ENCODE measurements around the gene EBI3. TPM values are rescaled to one million over a fixed set of nuclear protein-coding genes. Genes with fewer than 3 reads are reported as not detected.
"Not testable (repeated sequence)": the region's sequence is repeated elsewhere in the genome, so short reads cannot be mapped to it uniquely, and the experiment has no call there.

EBI3 gene
- polyA plus RNA-seq, 6 donors from 2014 or later, result 1.0 to 7.3 (median 3.6) TPM

DNA sequence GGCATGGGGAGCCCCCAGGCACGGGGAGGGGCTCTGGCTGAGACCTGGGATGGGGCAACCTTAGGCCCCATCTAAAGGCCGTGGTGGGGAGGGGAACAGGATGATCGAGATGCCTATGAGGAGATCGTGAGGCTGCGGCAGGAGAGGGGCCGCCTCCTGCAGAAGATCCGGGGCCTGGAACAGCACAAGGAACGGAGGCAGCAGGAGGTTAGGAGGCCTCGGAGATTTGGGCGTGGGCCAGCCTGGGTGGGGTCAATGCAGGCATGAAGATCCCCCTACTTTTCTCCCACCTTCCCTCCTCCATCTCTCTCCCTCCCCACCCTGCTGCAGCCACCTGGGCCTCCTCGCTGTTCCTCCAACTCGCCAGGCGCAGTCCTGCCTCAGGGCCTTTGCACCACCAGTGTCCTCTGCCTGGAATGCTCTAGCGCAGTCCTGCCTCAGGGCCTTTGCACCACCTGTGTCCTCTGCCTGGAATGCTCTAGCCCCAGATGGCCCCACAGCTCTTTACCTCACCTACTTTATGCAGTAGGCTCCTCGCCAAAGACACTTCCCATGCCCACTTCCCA lies 19.1 kb upstream of the EBI3 start:
- DNase-seq, result no peak
- no peak overlapping the region for H3K27ac Mint-ChIP-seq
- no peak overlapping the region for H3K4me3 Mint-ChIP-seq
- H3K9me3 Mint-ChIP-seq, result no peaks in the 10 kb centered on the region
- no peaks in the 10 kb centered on the region for H3K4me1 Mint-ChIP-seq
- H3K27me3 Mint-ChIP-seq, result peaks cover 0 to 12% (median 9%) of the 10 kb centered on the region in 3 donors
- ATAC-seq (ENCODE audit: low read depth in 2 of 2), result no peak
- H3K36me3 Mint-ChIP-seq, result no peaks in the 10 kb centered on the region

DNA sequence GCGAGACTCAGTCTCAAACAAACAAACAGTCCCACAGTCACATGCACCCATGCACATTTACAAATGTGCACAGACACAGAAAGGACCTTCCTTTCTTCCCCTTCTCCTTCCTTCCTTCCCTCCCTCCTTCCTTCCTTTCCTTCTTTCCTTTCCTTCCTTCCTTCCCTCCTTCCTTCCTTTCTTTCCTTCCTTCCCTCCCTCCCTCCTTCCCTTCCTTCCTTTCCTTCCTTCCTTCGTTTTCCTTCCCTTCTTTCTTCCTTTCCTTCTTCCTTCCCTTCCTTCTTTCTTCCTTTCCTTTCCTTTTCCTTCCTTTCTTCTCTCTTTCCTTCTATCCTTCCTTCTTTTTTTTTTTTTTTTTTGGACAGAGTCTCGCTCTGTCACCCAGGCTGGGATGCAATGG lies 16.2 kb upstream of the EBI3 start:
- Mint-ChIP-seq H3K36me3 (no peaks in the 10 kb centered on the region), H3K4me1 (no peaks in the 10 kb centered on the region), H3K4me3 (no peak overlapping the region), H3K27me3 (peaks cover 0 to 12% (median 9%) of the 10 kb centered on the region in 3 donors), H3K9me3 (no peaks in the 10 kb centered on the region), H3K27ac (peak overlapping the region in 1 of 6 donors; percentile 54)
- DNase-seq (no peak), ATAC-seq (ENCODE audit: low read depth in 2 of 2) (no peak)

DNA sequence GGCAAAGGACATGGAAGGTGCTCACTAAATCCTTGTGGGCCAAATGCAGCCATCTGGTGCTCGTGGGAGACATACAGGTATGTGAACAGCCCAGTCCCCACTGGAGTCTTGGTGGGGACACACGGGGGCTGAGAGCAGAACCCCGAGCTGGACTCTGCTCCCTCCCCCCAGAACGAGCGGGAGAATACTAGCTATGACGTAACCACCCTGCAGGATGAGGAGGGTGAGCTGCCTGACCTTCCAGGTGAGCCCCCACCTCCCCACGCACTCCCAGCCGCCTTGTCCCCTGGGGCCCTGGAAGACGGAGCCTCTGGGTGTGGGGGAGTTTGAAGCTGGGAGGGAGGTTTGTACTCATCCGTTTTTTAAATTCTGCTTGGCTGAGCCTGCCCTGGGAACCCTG lies 13.5 kb upstream of the EBI3 start:
- no peak for DNase-seq
- no peak for ATAC-seq (ENCODE audit: low read depth in 2 of 2)
- no peak overlapping the region for H3K4me3 Mint-ChIP-seq
- H3K36me3 Mint-ChIP-seq, result no peaks in the 10 kb centered on the region
- no peaks in the 10 kb centered on the region for H3K4me1 Mint-ChIP-seq
- peaks cover 0 to 6% (median 4%) of the 10 kb centered on the region in 3 donors for H3K27me3 Mint-ChIP-seq
- no peak overlapping the region for H3K27ac Mint-ChIP-seq
- H3K9me3 Mint-ChIP-seq, result no peaks in the 10 kb centered on the region

DNA sequence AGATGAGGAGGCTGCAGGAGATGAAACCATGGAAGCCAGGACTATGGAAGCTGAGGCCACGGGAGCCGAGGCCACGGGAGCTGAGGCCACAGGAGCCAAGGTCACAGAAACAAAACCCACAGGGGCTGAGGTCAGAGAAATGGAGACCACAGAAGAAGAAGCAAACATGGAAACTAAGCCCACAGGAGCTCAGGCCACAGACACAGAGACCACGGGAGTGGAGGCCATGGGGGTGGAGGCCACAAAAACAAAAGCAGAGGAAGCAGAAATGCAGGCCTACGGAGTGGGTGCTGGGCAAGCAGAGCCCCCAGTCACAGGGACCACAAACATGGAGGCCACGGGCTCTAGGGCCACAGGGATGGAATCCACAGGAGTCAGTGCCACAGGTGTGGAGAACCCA lies 12.5 kb upstream of the EBI3 start:
- H3K27ac Mint-ChIP-seq, result no peak overlapping the region
- DNase-seq (no peak), ATAC-seq (ENCODE audit: low read depth in 2 of 2) (no peak)
- no peaks in the 10 kb centered on the region for H3K4me1 Mint-ChIP-seq
- H3K9me3 Mint-ChIP-seq, result no peaks in the 10 kb centered on the region
- peak overlapping the region in 1 of 8 donors; percentile 78 for H3K4me3 Mint-ChIP-seq
- H3K27me3 Mint-ChIP-seq, result peaks cover 0 to 6% (median 4%) of the 10 kb centered on the region in 3 donors
- no peaks in the 10 kb centered on the region for H3K36me3 Mint-ChIP-seq

DNA sequence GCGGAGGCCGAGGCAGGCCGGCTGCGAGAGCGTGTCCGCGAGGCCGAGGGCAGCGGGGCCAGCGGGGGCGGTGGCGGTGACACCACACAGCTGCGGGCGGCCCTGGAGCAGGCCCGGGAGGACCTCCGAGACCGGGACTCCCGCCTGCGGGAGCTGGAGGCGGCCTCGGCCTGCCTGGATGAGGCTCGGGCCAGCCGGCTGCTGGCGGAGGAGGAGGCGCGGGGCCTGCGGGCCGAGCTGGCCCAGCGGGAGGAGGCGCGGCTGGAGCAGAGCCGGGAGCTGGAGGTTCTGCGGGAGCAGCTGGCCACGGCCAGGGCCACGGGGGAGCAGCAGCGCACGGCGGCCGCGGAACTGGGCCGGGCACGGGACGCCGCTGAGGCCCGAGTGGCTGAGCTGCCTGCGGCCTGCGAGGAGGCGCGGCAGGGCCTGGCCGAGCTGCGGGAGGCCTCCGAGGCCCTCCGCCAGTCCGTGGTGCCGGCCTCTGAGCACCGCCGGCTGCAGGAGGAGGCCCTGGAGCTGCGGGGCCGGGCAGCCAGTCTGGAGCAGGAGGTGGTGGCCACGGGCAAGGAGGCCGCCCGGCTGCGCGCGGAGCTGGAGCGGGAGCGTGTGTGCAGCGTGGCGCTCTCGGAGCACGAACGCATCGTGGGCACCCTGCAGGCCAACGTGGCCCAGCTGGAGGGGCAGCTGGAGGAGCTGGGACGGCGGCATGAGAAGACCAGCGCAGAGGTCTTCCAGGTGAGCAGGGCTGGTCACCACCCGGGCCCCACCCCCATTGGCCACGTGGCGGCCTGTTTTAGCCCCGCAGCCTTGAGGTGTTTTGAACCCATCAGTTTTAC lies 11.7 kb upstream of the EBI3 start:
- H3K4me3 Mint-ChIP-seq, result no peak overlapping the region
- no peak for ATAC-seq (ENCODE audit: low read depth in 2 of 2)
- no peaks in the 10 kb centered on the region for H3K4me1 Mint-ChIP-seq
- H3K27me3 Mint-ChIP-seq, result no peaks in the 10 kb centered on the region
- H3K36me3 Mint-ChIP-seq, result no peaks in the 10 kb centered on the region
- DNase-seq, result no peak
- H3K9me3 Mint-ChIP-seq, result no peaks in the 10 kb centered on the region
- no peak overlapping the region for H3K27ac Mint-ChIP-seq

DNA sequence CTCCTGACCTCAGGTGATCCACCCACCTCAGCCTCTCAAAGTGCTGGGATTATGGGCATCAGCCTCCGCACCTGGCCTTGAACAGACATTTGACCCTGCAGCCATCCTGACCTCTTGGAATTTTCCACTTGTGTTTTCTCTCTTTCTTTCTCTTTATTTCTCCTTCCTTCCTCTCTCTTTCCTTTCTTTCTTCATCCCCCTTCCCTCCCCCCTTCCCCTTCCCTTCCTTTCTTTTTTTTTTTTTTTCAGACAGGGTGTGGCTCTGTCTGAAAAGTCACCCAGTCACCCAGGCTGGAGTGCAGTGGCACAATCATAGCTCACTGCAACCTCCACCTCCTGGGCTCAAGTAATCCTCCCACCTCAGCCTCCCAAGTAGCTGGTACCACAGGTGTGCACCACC lies 10.8 kb upstream of the EBI3 start:
- not testable (repeated sequence) for ATAC-seq (ENCODE audit: low read depth in 2 of 2)

DNA sequence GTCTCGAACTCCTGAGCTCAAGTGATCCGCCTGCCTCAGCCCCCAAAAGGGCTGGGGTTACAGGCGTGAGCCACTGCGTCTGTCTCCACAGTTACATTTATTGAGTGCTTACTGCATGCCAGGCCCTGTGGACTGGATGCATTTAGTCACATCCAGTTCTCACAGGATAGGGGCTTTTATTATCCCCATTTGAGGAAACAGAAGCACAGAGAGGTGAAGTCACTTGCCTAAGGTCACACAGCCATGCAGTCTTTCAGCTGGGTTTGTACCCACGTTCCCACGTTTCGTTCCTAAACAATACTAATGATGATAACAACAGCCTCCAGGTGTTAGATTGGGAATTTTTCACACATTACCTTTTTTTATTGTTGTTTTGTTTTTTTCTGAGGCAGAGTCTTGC lies 9.1 kb upstream of the EBI3 start:
- ATAC-seq (ENCODE audit: low read depth in 2 of 2) (no peak), DNase-seq (no peak)
- Mint-ChIP-seq H3K27ac (no peak overlapping the region), H3K36me3 (no peaks in the 10 kb centered on the region), H3K9me3 (no peaks in the 10 kb centered on the region), H3K4me1 (no peaks in the 10 kb centered on the region), H3K4me3 (no peak overlapping the region), H3K27me3 (no peaks in the 10 kb centered on the region)

More for the DNA sequence above, 10.8 kb upstream of the EBI3 start:
- H3K27ac Mint-ChIP-seq, H3K9me3 Mint-ChIP-seq, H3K36me3 Mint-ChIP-seq, H3K4me1 Mint-ChIP-seq, H3K27me3 Mint-ChIP-seq, H3K4me3 Mint-ChIP-seq, DNase-seq: not testable (repeated sequence)

DNA sequence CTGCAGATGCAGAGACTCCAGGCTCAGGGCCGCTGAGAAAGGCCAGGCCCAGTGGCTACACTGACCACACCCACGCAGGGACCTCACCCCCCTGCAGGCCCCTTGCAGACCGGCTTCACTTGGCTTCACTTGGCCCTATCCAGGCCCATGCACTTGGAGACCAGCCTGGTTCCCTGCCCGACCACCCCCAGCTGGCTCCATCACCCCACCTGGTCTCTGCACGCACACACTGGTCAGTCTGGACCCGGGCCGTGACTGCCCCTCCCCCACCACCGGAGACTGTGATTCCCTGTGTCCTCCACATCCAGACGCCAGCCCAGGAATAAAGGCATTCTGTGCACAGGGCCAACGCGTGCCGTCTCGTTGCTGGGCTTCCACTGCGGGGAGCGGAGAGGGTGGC lies 4.9 kb upstream of the EBI3 start:
- Mint-ChIP-seq H3K36me3 (no peaks in the 10 kb centered on the region), H3K4me1 (no peaks in the 10 kb centered on the region), H3K27ac (peak overlapping the region in 1 of 6 donors; percentile 56), H3K9me3 (no peaks in the 10 kb centered on the region), H3K27me3 (peaks cover 0 to 6% (median 0%) of the 10 kb centered on the region in 3 donors), H3K4me3 (no peak overlapping the region)
- ATAC-seq (ENCODE audit: low read depth in 2 of 2), result no peak
- no peak for DNase-seq

DNA sequence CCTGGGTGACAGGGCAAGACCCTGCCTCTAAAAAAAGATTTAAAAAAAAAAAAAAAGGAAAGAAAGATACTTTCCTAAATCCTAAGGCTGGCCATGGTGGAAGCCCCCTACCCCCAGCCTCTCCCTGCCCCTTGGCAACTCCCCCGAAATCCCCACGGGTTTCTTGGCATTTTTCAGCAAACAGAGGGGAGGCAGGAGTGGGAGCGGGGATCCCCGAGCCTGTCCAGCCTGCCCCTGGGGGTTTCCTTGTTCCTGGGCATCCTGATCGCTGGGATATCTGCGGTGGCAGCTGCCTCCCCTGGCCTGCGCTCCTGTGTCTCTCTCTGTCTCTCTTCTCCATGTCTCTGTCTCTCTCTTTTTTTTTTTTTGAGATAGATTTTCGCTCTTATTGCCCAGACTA lies 3.4 kb upstream of the EBI3 start:
- Mint-ChIP-seq H3K27ac (peak overlapping the region in 1 of 6 donors; percentile 78), H3K4me1 (no peaks in the 10 kb centered on the region), H3K27me3 (peaks cover 0 to 6% (median 0%) of the 10 kb centered on the region in 3 donors), H3K9me3 (no peaks in the 10 kb centered on the region), H3K36me3 (no peaks in the 10 kb centered on the region), H3K4me3 (no peak overlapping the region)
- no peak for DNase-seq
- ATAC-seq (ENCODE audit: low read depth in 2 of 2), result no peak

DNA sequence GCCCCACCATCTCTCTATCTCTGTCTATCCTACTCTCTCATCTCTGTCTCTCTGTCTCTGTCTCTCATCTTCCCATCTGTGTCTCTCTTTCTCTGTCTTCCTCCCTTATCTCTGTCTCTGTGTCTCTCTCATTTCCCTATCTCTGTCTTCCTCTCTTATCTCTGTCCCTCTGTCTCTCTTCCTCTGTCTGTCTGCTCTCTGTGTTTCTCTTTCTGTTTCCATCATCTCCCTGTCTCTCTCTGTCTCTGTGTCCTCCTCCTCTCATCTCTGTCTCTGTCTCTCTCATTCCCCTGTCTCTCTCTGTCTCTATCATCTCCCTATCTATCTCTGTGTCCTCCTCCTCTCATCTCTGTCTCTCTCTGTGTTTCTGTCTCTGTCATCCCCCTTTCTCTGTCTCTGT lies 1.6 kb upstream of the EBI3 start:
- DNase-seq (no peak), ATAC-seq (ENCODE audit: low read depth in 2 of 2) (no peak)
- H3K27ac Mint-ChIP-seq, result no peak overlapping the region
- H3K36me3 Mint-ChIP-seq, result no peaks in the 10 kb centered on the region
- peaks cover 0 to 6% (median 0%) of the 10 kb centered on the region in 3 donors for H3K27me3 Mint-ChIP-seq
- no peaks in the 10 kb centered on the region for H3K4me1 Mint-ChIP-seq
- H3K4me3 Mint-ChIP-seq, result no peak overlapping the region
- H3K9me3 Mint-ChIP-seq, result no peaks in the 10 kb centered on the region

DNA sequence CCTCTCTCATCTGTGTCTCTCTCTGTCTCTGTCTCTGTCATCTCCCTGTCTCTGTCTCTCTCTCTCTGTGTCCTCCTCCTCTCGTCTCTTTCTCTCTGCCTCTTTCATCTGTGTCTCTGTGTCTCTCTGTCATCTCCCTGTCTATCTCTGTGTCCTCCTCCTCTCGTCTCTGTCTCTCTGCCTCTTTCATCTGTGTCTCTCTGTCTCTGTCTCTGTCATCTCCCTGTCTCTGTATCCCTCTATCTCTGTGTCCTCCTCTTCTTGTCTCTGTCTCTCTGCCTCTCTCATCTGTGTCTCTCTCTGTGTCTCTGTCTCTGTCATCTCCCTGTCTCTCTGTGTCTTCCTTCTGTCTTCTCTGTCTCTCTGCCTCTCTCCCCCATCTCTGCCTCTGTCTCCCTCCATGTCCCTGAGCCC lies 551 bp upstream of the EBI3 start:
- no peak overlapping the region for H3K27ac Mint-ChIP-seq
- H3K27me3 Mint-ChIP-seq, result peaks cover 0 to 6% (median 0%) of the 10 kb centered on the region in 3 donors
- H3K36me3 Mint-ChIP-seq, result no peaks in the 10 kb centered on the region
- no peak overlapping the region for H3K4me3 Mint-ChIP-seq
- DNase-seq (no peak), ATAC-seq (ENCODE audit: low read depth in 2 of 2) (no peak)
- no peaks in the 10 kb centered on the region for H3K9me3 Mint-ChIP-seq
- peaks cover 2 to 6% (median 5%) of the 10 kb centered on the region in 3 donors for H3K4me1 Mint-ChIP-seq

DNA sequence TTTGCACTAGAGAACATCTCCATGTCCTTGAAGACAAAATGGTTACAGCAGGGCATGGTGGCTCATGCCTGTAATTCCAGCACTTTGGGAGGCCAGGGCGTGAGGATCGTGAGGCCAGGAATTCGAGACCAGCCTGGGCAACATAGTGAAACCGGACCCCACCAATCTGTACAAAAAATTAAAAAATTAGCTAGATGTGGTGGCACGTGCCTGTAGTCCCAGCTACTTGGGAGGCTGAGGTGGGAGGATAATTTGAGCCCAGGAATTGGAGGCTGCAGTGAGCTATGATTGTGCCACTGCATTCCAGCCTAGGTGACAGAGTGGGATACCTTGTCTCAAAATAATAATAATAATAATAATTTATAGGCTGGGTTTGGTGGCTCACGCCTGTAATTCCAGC lies 914 bp downstream of the EBI3 start:
- not testable (repeated sequence) for H3K9me3 Mint-ChIP-seq; H3K27me3 Mint-ChIP-seq; H3K4me1 Mint-ChIP-seq; H3K27ac Mint-ChIP-seq; H3K36me3 Mint-ChIP-seq; DNase-seq; ATAC-seq (ENCODE audit: low read depth in 2 of 2)
- H3K4me3 Mint-ChIP-seq, result peak overlapping the region in 1 of 8 donors; percentile 66

DNA sequence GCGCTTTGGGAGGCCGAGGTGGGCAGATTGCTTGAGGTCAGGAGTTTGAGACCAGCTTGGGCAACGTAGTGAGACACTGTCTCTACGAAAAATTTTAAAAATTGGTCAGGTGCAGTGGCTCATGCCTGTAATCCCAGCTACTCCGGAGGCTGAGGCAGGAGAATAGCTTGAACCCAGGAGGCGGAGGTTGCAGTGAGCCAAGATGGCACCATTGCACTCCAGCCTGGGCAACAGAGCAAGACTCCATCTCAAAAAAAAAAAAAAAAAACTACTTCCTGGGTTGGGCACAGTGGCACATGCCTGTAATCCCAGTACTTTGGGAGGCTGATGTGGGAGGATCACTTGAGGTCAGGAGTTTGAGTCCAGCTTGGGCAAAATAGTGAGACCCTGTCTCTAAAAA lies 2.2 kb downstream of the EBI3 start:
- not testable (repeated sequence) for H3K36me3 Mint-ChIP-seq; H3K4me1 Mint-ChIP-seq; DNase-seq; H3K9me3 Mint-ChIP-seq; ATAC-seq (ENCODE audit: low read depth in 2 of 2); H3K27me3 Mint-ChIP-seq
- peak overlapping the region in 1 of 6 donors; percentile 56 for H3K27ac Mint-ChIP-seq
- H3K4me3 Mint-ChIP-seq, result peak overlapping the region in 1 of 8 donors; percentile 47

DNA sequence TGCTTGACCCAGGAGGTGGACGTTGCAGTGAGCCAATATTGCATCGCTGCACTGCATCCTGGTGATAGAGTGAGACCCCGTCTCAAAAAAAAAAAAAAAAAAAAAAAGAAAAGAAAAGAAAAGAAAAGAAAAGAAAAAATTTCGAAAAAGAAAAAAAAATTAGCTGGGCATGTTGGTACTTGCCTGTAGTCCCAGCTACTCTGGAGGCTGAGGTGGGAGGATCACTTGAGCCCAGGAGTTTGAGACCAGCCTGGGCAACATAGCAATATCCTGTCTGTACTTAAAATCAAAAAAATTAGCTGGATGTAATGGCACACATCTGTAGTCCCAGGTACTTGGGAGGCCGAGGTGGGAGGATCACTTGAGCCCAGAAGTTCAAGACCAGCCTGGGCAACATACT lies 2.8 kb downstream of the EBI3 start:
- H3K27me3 Mint-ChIP-seq; H3K9me3 Mint-ChIP-seq; H3K4me1 Mint-ChIP-seq; H3K36me3 Mint-ChIP-seq; H3K27ac Mint-ChIP-seq; ATAC-seq (ENCODE audit: low read depth in 2 of 2); H3K4me3 Mint-ChIP-seq; DNase-seq: not testable (repeated sequence)
